Measurements from ENCODE around the gene CCND3.

DNA sequence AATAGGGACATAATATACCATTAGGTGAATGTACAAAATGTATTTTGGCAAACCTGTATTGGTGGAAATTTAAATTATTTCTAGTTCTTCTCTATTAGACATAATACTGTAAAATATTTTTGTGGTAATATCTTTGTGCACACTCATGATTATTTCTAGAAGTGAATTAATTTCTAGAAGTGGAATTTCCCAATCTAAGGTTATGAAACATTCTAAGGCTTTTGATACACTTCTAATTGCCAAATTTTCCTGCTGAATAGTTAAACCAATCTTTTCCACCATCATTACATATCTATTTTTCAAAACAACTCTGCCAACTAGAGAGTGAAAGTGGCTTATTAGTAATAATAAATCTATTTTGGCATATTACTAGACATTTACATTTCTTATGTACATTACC, 1.8 kb upstream of the CCND3 start:
- TF ChIP-seq, protein P1, sequence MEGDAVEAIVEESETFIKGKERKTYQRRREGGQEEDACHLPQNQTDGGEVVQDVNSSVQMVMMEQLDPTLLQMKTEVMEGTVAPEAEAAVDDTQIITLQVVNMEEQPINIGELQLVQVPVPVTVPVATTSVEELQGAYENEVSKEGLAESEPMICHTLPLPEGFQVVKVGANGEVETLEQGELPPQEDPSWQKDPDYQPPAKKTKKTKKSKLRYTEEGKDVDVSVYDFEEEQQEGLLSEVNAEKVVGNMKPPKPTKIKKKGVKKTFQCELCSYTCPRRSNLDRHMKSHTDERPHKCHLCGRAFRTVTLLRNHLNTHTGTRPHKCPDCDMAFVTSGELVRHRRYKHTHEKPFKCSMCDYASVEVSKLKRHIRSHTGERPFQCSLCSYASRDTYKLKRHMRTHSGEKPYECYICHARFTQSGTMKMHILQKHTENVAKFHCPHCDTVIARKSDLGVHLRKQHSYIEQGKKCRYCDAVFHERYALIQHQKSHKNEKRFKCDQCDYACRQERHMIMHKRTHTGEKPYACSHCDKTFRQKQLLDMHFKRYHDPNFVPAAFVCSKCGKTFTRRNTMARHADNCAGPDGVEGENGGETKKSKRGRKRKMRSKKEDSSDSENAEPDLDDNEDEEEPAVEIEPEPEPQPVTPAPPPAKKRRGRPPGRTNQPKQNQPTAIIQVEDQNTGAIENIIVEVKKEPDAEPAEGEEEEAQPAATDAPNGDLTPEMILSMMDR (IDR thresholded peaks at IDR 0.05): no peak
- no peak for TF ChIP-seq POLR2A (IDR thresholded peaks at IDR 0.05)
